HG03439 (cell line): ENCODE data around the gene SPRED2.

ENCODE experiments used
- ATAC-seq: cut with Tn5 transposase; IDR thresholded peaks from one replicate; pipeline ENCODE4 v1.9.1; 2021; ENCODE audit warnings: mild to moderate bottlenecking, moderate library complexity; ENCODE audit not compliant: unreplicated experiment

Gene SPRED2

GRCh38 chr2:65443509-65444186 is 11.2 kb upstream of the SPRED2 start:
- ATAC-seq, result no peak

GRCh38 chr2:65442420-65443020 is 10.1 kb upstream of the SPRED2 start:
- no peak for ATAC-seq

- no peak for ATAC-seq
Observed at GRCh38 chr2:65438137-65438899, 5.9 kb upstream of the SPRED2 start.

GRCh38 chr2:65437392-65438135 is 5.2 kb upstream of the SPRED2 start:
- no peak for ATAC-seq

- ATAC-seq, result peak; percentile 53
Observed at GRCh38 chr2:65436824-65437221, 4.4 kb upstream of the SPRED2 start.

GRCh38 chr2:65436169-65436823 is 3.9 kb upstream of the SPRED2 start:
- ATAC-seq, result peak; percentile 40

GRCh38 chr2:65435625-65436168 is 3.3 kb upstream of the SPRED2 start:
- peak; percentile 24 for ATAC-seq

GRCh38 chr2:65434592-65435241 is 2.3 kb upstream of the SPRED2 start:
- no peak for ATAC-seq

- ATAC-seq, result peak; percentile 35
Observed at GRCh38 chr2:65431421-65432226, 775 bp downstream of the SPRED2 start.

GRCh38 chr2:65430603-65431420 is 1.6 kb downstream of the SPRED2 start:
- ATAC-seq, result peak; percentile 33

GRCh38 chr2:65429786-65430602 is 2.4 kb downstream of the SPRED2 start:
- ATAC-seq, result no peak

GRCh38 chr2:65427532-65427931 is 4.9 kb downstream of the SPRED2 start:
- ATAC-seq, result no peak

- ATAC-seq, result no peak
Observed at GRCh38 chr2:65425276-65425675, 7.1 kb downstream of the SPRED2 start.

- ATAC-seq, result no peak
Observed at GRCh38 chr2:65424391-65424790, 8.0 kb downstream of the SPRED2 start.

- ATAC-seq, result no peak
Observed at GRCh38 chr2:65421432-65421748, 11.0 kb downstream of the SPRED2 start.

GRCh38 chr2:65420712-65421431 is 11.5 kb downstream of the SPRED2 start:
- ATAC-seq, result peak; percentile 62

- no peak for ATAC-seq
Observed at GRCh38 chr2:65417509-65418085, 14.8 kb downstream of the SPRED2 start.
